Nasal cavity respiratory epithelium epithelial cell of viscerocranial mucosa (primary cell): ENCODE results near the gene RASAL3. TPM values are rescaled to one million over a fixed set of nuclear protein-coding genes. Genes with fewer than 3 reads are reported as not detected.

ENCODE experiments used
- total RNA-seq: library from RNA; depleted of rRNA; stranded (reverse); fragments of >200 nt; gene quantifications from 2 replicates; pipeline ENCODE4 v1.2.3, GENCODE V29; 2014

RASAL3 gene
- not detected in 2 replicates for total RNA-seq

GRCh38 chr19:15464394-15465385, at the start of gene RASAL3:
RASAL3 (minus strand) TSS chr19:15464544; CDS start chr19:15464358, 186 bp downstream.

DNA sequence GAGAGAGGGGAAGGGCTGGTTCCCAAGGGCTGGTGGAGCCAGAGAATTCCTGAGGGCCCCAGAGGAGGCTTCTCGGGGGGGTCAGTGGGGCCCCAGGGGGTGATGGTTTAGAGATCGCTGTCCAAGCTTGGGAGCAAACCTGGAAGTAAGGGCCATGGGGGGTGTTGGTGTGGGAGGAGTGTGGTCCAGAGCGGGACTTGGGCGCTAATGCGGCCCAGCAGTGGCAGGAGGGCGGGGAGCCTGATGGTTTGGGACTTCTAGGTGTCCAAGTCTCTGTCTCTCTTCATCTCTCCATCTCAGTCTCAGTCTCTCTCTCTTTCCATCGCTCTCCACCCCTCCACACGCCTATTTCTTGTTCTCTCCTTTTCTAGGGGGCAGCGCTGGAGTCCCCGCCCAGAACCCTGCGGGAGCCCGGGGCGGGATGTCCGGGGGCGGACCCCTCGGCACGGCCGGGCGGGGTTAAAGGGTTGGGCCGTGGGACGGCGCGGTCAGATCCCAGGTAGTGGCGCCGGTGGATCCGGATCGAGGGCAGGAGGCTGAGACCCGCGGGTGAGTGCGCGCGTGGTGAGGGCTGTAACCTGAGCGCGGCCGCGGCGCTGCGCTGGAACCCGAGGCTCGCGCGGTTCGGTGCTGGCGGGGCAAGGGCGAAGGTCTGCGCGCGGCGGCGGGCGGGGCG, 43.8 kb upstream of the RASAL3 start, which contains the start of gene CYP4F22:
Gene CYP4F22, plus strand, starts transcription at position 491 of the 676 bp plus-strand sequence. CDS start 16,812 bp downstream, outside the sequence.

DNA sequence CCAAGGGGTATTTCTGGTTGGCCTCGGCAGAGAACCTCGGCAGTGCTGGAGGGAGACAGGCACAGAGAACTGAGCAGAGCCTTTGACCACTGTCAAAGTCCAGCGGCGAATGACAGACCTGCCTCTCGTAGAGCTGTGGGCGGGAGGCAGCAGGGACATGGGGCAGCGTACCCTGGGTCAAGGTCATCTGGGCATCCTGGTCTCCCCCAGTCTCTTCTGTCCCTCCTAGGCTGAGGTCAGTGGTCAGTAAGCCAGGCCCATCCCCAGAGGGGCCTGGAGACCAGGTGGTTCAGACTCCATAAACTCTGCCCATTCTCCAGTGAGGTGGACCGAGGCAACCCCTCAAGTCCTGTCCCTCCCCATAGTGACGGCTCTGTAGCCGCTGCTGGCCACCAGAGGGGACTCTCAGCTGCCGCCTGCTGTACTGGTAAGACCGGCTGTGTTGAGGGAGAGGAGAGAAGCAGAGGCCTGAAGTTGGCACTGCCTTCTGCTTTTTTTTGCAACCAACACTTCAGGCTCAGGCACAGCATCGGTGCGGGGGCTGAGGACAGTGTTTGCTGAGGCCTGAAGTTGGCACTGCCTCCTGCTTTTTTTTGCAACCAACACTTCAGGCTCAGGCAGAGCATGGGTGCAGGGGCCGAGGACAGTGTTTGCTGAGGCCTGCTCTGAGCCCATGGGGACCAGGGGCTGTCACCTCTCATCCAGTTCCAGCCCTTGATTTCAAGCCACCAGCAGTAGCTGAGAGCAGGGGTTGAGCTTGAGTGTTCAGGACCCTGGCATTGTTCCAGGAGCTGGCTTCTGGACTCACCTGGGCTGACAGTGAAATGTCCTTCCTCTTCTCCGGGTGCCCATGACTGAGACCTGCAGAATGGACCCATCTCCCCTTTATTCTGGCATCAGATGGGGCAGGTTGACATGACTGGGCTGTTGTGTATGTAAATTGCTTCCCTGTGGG, 15.3 kb upstream of the RASAL3 start, which contains the start of gene PGLYRP2:
Gene PGLYRP2, minus strand, starts transcription at position 111 of the 955 bp plus-strand sequence. CDS start 130 bp downstream, outside the sequence.

GRCh38 chr19:15449620-15450527, 14.5 kb downstream of the RASAL3 start, which contains the start of gene WIZ:
WIZ (minus strand) TSS chr19:15449956; CDS start chr19:15448307, 1,649 bp downstream.

DNA sequence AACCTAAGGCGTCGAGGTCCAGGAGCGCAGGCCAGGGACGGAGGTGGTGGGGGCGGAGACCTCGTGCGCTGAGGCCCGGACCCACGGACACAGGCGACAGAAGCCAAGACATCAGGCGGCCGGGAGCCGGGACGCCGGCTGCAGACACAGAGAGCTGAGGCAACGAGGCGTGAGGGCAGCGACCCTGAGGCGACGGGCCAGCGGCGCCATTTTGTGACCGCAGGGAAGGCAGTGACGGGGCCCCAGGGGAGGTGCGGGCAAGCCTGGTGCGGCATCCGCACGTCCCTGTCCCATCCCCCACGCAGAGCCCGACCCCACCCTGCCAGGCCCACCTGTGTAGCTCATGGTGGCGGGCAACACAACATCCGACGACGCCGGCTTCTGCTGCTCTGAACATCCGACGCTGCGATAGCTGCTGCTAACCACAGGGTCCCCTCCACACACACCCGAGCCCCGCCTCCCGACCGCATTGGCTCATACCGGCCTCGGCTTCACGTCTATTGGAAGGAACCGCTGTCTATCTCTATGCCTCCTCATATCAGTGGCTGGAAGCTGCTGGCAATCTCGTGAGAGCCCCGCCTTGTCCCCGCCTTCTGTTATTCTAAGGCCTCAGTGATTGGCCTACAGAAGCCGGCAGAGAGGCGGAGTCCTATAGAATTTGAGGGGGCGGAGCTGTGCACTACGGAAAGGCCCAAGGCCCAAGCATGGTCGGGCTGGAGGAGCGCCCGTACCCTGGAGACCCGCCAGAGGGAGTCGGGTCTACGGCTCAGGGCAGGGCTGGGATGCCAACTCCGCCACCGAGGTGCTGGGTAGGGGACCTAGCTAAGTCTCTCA, 45.5 kb downstream of the RASAL3 start, which contains the start of gene AKAP8L:
Gene AKAP8L, minus strand, starts transcription at position 410 of the 834 bp plus-strand sequence. Its CDS starts 65 bp downstream, at position 345.

Other genes starting within 250 kb of the RASAL3 start
- gene EPHX3, start 232.1 kb downstream of the RASAL3 start, total RNA-seq = 1.00 and 1.0 TPM in 2 replicates
- 12.3 and 37.7 TPM in 2 replicates for gene BRD4, start 132.0 kb downstream of the RASAL3 start, total RNA-seq
- gene AKAP8, start 84.8 kb downstream of the RASAL3 start, total RNA-seq = 15.0 and 15.1 TPM in 2 replicates
- gene AKAP8L, start 45.6 kb downstream of the RASAL3 start, total RNA-seq = 71.4 and 90.1 TPM in 2 replicates
- gene WIZ, start 14.6 kb downstream of the RASAL3 start, total RNA-seq = 6.2 and 17.6 TPM in 2 replicates
- not detected in 2 replicates for gene PGLYRP2, start 15.0 kb upstream of the RASAL3 start, total RNA-seq
- gene CYP4F22, start 44.0 kb upstream of the RASAL3 start, total RNA-seq = under 0.01 TPM in 1 of 2 replicates, not detected in the other
- not detected in 2 replicates for gene CYP4F8, start 150.7 kb upstream of the RASAL3 start, total RNA-seq
- gene CYP4F3, start 176.4 kb upstream of the RASAL3 start, total RNA-seq = 1.0 and 1.4 TPM in 2 replicates
- gene CYP4F12, start 208.5 kb upstream of the RASAL3 start, total RNA-seq = 0.34 and 2.3 TPM in 2 replicates